ENCODE results near the gene NFYC. TPM values are rescaled to one million over a fixed set of nuclear protein-coding genes. Genes with fewer than 3 reads are reported as not detected.

NFYC gene
- total and polyA plus RNA-seq, 2 experiments from 2014 or later = 124 to 149 TPM

GRCh38 chr1:40649592-40649930 is 41.9 kb upstream of the NFYC start:
- no peak for DNase-seq (ENCODE audit: low read depth in 1 of 2, low spot score in 1 of 2)
- H3K4me1 ChIP-seq (ENCODE audit: low read depth) = peaks cover 16% of the 10 kb centered on the region
- no peaks in the 10 kb centered on the region for H3K9me3 ChIP-seq (ENCODE audit: low read depth)
- TF ChIP-seq CTCF (IDR thresholded peaks at IDR 0.05; ENCODE audit: low read depth, low read length) = no peak
- H3K27me3 ChIP-seq = no peaks in the 10 kb centered on the region
- H3K4me3 ChIP-seq = no peak overlapping the region
- no peak overlapping the region for H3K27ac ChIP-seq
- H3K36me3 ChIP-seq = no peaks in the 10 kb centered on the region

- Histone ChIP-seq H3K36me3 (no peaks in the 10 kb centered on the region), H3K4me1 (ENCODE audit: low read depth) (peaks cover 16% of the 10 kb centered on the region), H3K9me3 (ENCODE audit: low read depth) (no peaks in the 10 kb centered on the region), H3K4me3 (no peak overlapping the region), H3K27me3 (no peaks in the 10 kb centered on the region), H3K27ac (no peak overlapping the region)
- peak; percentile 18 to 44 for DNase-seq (ENCODE audit: low read depth in 1 of 2, low spot score in 1 of 2)
- peak; percentile 43 for TF ChIP-seq CTCF (IDR thresholded peaks at IDR 0.05; ENCODE audit: low read depth, low read length)
Observed at GRCh38 chr1:40650075-40650474, 41.4 kb upstream of the NFYC start.

- H3K4me3 ChIP-seq = no peak overlapping the region
- no peak for TF ChIP-seq CTCF (IDR thresholded peaks at IDR 0.05; ENCODE audit: low read depth, low read length)
- H3K36me3 ChIP-seq = no peaks in the 10 kb centered on the region
- no peak overlapping the region for H3K27ac ChIP-seq
- peaks cover 16% of the 10 kb centered on the region for H3K4me1 ChIP-seq (ENCODE audit: low read depth)
- H3K9me3 ChIP-seq (ENCODE audit: low read depth) = no peaks in the 10 kb centered on the region
- peak in 1 of 2 donors; percentile 48 for DNase-seq (ENCODE audit: low read depth in 1 of 2, low spot score in 1 of 2)
- no peaks in the 10 kb centered on the region for H3K27me3 ChIP-seq
Observed at GRCh38 chr1:40651138-40651857, 40.2 kb upstream of the NFYC start.

GRCh38 chr1:40652468-40652867 is 39.0 kb upstream of the NFYC start:
- no peak for DNase-seq (ENCODE audit: low read depth in 1 of 2, low spot score in 1 of 2)
- no peak for TF ChIP-seq CTCF (IDR thresholded peaks at IDR 0.05; ENCODE audit: low read depth, low read length)
- Histone ChIP-seq H3K4me3 (no peak overlapping the region), H3K9me3 (ENCODE audit: low read depth) (no peaks in the 10 kb centered on the region), H3K36me3 (no peaks in the 10 kb centered on the region), H3K27me3 (no peaks in the 10 kb centered on the region), H3K27ac (no peak overlapping the region), H3K4me1 (ENCODE audit: low read depth) (peaks cover 17% of the 10 kb centered on the region)

- no peak overlapping the region for H3K4me3 ChIP-seq
- no peaks in the 10 kb centered on the region for H3K9me3 ChIP-seq (ENCODE audit: low read depth)
- H3K27me3 ChIP-seq = no peaks in the 10 kb centered on the region
- no peak overlapping the region for H3K27ac ChIP-seq
- H3K4me1 ChIP-seq (ENCODE audit: low read depth) = peaks cover 22% of the 10 kb centered on the region
- DNase-seq (ENCODE audit: low read depth in 1 of 2, low spot score in 1 of 2) = no peak
- no peaks in the 10 kb centered on the region for H3K36me3 ChIP-seq
- no peak for TF ChIP-seq CTCF (IDR thresholded peaks at IDR 0.05; ENCODE audit: low read depth, low read length)
Observed at GRCh38 chr1:40652979-40653378, 38.5 kb upstream of the NFYC start.
